HPDE6-E6E7 (cell line): ENCODE data around the gene ZNF326.
"Not testable (repeated sequence)": the region's sequence is repeated elsewhere in the genome, so short reads cannot be mapped to it uniquely, and the experiment has no call there.

Experiments used
- DNase-seq: peaks from one replicate; pipeline ENCODE4 v3.0.0; 2011; ENCODE audit warnings: missing footprints; ENCODE audit errors: extremely low spot score

The ZNF326 gene

GRCh38 chr1:89996450-89997110, 1.7 kb downstream of the ZNF326 start:
- DNase-seq: no peak

- DNase-seq: not testable (repeated sequence)
Observed at GRCh38 chr1:89997152-89997551, 2.2 kb downstream of the ZNF326 start.

- no peak for DNase-seq
Observed at GRCh38 chr1:89998306-89998705, 3.4 kb downstream of the ZNF326 start.

GRCh38 chr1:89999208-89999607, 4.3 kb downstream of the ZNF326 start:
- no peak for DNase-seq

GRCh38 chr1:89999628-90000027, 4.7 kb downstream of the ZNF326 start:
- no peak for DNase-seq

- no peak for DNase-seq
Observed at GRCh38 chr1:90000934-90001676, 6.2 kb downstream of the ZNF326 start.

GRCh38 chr1:90007979-90008404, 13.1 kb downstream of the ZNF326 start:
- DNase-seq: no peak

- DNase-seq: no peak
Observed at GRCh38 chr1:90012300-90012699, 17.4 kb downstream of the ZNF326 start.

- no peak for DNase-seq
Observed at GRCh38 chr1:90023691-90024090, 28.8 kb downstream of the ZNF326 start.

GRCh38 chr1:90027281-90027680, 32.4 kb downstream of the ZNF326 start:
- DNase-seq: no peak

GRCh38 chr1:90039652-90040051, 44.7 kb downstream of the ZNF326 start:
- DNase-seq: no peak

- DNase-seq: no peak
Observed at GRCh38 chr1:90043586-90043985, 48.7 kb downstream of the ZNF326 start.

GRCh38 chr1:90044346-90044745, 49.4 kb downstream of the ZNF326 start:
- no peak for DNase-seq

GRCh38 chr1:90045853-90046563, 51.1 kb downstream of the ZNF326 start:
- peak; percentile 22 for DNase-seq

GRCh38 chr1:90046635-90047034, 51.7 kb downstream of the ZNF326 start:
- DNase-seq: no peak

GRCh38 chr1:90048043-90048442, 53.1 kb downstream of the ZNF326 start:
- DNase-seq: no peak

- not testable (repeated sequence) for DNase-seq
Observed at GRCh38 chr1:90062700-90063643, 68.1 kb downstream of the ZNF326 start.

- DNase-seq: not testable (repeated sequence)
Observed at GRCh38 chr1:90064109-90064508, 69.2 kb downstream of the ZNF326 start.

- no peak for DNase-seq
Observed at GRCh38 chr1:90067194-90067931, 72.5 kb downstream of the ZNF326 start.

- no peak for DNase-seq
Observed at GRCh38 chr1:90068611-90069280, 73.8 kb downstream of the ZNF326 start.
